ENCODE data around the gene VTN.

VTN gene

DNA sequence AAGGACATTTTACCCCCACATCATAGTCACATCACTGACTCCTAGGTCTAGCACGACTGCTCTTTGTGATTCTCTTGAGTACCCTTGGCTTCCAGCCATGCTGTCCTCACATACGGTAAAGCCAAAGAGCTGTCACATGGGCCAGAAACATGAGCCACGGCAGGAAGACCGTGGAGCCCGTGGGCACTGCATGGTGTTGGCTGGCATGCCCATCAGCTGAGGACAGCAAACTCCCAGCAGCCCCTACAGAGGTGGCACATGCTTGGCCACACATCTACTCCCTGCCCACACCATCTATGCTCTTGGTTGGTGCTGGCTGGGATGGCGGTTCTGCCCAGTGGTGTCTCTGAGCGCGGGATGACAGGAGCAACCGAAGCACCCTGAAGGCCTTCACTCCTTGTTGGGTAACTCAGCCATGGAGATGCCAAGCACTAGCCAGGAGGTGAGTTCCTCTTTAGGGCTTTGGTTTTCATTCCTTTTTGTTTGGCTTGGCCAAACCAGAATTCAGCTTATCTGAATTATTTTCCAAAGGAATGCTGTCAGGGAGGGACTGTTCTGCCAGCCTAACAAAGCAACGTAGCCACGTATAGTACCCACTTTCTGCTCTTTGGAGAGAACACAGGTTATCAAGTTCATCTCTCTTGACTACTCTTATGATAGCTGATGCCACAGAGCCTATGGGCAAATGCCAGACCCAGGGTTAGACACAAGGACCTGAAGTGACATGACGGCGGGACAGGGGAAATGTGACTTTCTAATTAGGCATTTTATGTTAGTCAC is 24.5 kb downstream of the VTN start:
- no peak overlapping the region for H3K4me3 ChIP-seq (replicated peaks; ENCODE audit: low read depth, low read length)
- TF ChIP-seq, protein P1, sequence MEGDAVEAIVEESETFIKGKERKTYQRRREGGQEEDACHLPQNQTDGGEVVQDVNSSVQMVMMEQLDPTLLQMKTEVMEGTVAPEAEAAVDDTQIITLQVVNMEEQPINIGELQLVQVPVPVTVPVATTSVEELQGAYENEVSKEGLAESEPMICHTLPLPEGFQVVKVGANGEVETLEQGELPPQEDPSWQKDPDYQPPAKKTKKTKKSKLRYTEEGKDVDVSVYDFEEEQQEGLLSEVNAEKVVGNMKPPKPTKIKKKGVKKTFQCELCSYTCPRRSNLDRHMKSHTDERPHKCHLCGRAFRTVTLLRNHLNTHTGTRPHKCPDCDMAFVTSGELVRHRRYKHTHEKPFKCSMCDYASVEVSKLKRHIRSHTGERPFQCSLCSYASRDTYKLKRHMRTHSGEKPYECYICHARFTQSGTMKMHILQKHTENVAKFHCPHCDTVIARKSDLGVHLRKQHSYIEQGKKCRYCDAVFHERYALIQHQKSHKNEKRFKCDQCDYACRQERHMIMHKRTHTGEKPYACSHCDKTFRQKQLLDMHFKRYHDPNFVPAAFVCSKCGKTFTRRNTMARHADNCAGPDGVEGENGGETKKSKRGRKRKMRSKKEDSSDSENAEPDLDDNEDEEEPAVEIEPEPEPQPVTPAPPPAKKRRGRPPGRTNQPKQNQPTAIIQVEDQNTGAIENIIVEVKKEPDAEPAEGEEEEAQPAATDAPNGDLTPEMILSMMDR (IDR thresholded peaks at IDR 0.05; ENCODE audit: low read length, missing control alignments) = no peak
- DNase-seq (ENCODE audit: low read depth) = no peak

DNA sequence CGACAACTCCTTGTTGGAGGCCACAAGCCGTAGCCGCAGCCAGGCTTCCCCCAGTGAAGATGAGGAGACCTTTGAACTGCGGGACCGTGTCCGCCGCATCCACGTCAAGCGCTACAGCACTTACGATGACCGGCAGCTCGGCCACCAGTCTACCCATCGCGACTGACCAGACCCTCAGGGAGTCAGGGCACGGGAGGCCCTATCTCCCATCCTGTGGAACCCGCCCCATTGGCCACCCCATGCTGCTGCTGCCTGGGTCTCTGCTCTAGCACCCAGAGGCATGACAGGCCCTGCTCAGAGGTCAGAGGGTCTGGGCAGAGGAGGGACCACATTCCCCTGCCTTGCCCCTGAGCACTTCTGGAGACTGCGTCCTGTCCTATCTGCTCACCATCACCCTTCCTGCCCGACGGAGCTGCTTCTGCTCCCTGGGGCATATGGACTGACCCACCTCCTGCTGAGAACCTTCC is 25.6 kb downstream of the VTN start:
- no peak overlapping the region for H3K4me3 ChIP-seq (replicated peaks; ENCODE audit: low read depth, low read length)
- TF ChIP-seq, protein P1 (IDR thresholded peaks at IDR 0.05; ENCODE audit: low read length, missing control alignments) = no peak
- DNase-seq (ENCODE audit: low read depth) = no peak

DNA sequence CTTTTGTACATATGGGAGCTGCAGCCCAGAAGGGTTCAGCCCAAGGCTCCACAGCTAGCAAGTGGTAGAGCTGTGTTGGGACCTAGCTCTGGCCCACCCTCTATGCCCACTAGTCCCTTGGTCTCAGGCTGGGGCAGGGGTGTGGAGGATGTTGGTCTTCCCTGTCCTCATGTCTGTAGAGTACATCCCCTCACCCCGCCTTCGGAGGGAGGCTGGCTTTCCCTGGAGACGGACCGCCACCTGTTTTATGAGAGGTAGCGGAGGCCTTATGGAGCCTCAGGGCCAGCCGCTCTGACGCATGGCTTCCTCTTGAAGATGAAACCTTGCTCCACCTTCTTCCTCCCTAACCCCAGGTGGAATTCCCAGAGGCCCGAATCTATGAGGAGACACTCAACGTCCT is 26.1 kb downstream of the VTN start:
- TF ChIP-seq, protein P1 (IDR thresholded peaks at IDR 0.05; ENCODE audit: low read length, missing control alignments) = no peak
- DNase-seq (ENCODE audit: low read depth) = no peak

DNA sequence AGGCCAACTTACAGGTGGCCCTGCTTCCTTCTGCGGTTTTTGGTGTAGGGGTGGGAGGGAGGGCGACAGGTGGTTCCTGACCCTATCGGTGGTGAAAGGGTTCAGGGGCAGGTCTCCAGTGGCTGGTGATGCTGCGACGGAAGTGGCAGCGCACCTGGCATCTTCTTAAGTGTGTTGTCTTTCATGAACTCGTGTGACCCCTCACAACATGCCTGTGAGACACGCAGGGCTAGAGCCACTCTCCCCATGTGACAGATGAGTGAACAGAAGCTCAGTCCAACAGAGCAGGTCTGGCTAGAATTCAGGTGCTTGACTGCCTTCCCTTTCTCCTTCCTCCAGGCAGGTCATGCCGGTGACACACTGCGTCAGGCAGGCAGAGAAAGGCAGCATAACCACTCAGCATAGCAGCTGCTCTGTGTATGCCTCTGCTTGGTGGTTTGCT is 26.6 kb downstream of the VTN start:
- H3K4me3 ChIP-seq (replicated peaks; ENCODE audit: low read depth, low read length) = no peak overlapping the region
- TF ChIP-seq, protein P1 (IDR thresholded peaks at IDR 0.05; ENCODE audit: low read length, missing control alignments) = no peak
- no peak for DNase-seq (ENCODE audit: low read depth)

More for the DNA sequence above, 26.1 kb downstream of the VTN start:
- H3K4me3 ChIP-seq (replicated peaks; ENCODE audit: low read depth, low read length) = no peak overlapping the region

DNA sequence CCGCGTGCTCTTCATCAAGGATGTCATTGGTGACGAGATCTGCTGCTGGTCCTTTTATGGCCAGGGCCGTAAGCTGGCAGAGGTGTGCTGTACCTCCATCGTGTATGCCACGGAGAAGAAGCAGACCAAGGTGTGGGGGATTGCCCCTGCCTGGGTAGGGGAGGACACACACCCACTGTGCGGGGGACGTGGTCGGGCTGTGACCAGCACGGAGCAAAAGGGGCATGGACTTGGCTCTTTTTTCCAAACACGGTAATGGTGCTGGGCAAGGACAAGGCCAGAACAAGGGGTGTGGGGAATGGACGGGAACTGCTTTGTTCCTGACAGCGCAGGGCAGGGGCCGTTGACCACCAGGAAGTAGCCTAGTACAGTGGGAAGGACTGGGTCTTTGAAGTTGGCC is 27.8 kb downstream of the VTN start:
- TF ChIP-seq, protein P1 (IDR thresholded peaks at IDR 0.05; ENCODE audit: low read length, missing control alignments) = no peak
- DNase-seq (ENCODE audit: low read depth) = no peak
- no peak overlapping the region for H3K4me3 ChIP-seq (replicated peaks; ENCODE audit: low read depth, low read length)

DNA sequence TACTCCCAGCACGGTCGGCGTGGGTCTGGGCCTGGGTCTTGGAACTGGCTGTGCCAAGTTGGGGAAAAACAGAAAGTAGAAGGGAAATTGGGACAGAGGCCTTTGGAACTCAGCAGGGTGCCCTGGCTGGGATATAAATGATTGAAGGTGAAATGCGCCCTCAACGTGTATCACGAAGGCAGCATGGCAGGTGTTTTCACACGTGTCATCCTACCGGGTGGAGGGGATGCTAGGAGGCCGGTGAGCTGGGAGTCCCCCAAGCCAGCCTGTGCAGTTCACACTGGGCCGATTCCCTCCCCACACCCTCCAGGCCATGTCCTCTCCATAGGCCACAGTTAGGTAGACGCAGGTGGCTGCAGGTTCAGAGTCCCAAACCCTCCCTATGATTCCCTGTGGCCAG is 28.6 kb downstream of the VTN start:
- TF ChIP-seq, protein P1 (IDR thresholded peaks at IDR 0.05; ENCODE audit: low read length, missing control alignments) = no peak
- no peak for DNase-seq (ENCODE audit: low read depth)
- H3K4me3 ChIP-seq (replicated peaks; ENCODE audit: low read depth, low read length) = no peak overlapping the region

DNA sequence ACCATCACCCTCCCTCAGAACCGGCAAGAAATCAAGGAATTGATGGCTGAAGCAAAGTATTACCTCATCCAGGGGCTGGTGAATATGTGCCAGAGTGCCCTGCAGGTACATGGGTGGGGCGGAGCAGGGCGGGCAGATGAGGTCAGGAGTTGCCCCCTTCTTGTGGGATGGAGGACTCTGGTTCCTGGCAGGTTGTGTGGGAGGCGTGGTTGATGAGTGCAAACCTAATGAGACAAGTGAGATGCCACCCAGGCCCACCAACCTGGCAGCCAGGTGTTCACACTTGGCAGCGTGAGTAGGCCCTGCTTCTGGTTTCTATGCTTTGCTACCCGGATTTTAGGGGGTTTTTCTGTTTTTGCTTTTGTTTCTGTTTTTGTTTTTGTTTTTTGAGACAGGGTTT is 29.7 kb downstream of the VTN start:
- H3K4me3 ChIP-seq (replicated peaks; ENCODE audit: low read depth, low read length) = no peak overlapping the region
- TF ChIP-seq, protein P1 (IDR thresholded peaks at IDR 0.05; ENCODE audit: low read length, missing control alignments) = no peak

More for the DNA sequence above, 29.7 kb downstream of the VTN start:
- no peak for DNase-seq (ENCODE audit: low read depth)
